ENCODE results near the gene ANG. TPM values are rescaled to one million over a fixed set of nuclear protein-coding genes. Genes with fewer than 3 reads are reported as not detected.
"Not testable (repeated sequence)": the region's sequence is repeated elsewhere in the genome, so short reads cannot be mapped to it uniquely, and the experiment has no call there.

The ANG gene
- total RNA-seq, 1 donor from 2014 or later = 0.68 TPM

GRCh38 chr14:20719777-20720176 is 31.2 kb downstream of the ANG start:
- Mint-ChIP-seq H3K4me1 (ENCODE audit: low read depth) (peaks cover 7% of the 10 kb centered on the region), H3K27me3 (ENCODE audit: low read depth) (peaks cover 13% of the 10 kb centered on the region), H3K36me3 (ENCODE audit: low read depth) (no peaks in the 10 kb centered on the region), H3K4me3 (ENCODE audit: low read depth) (no peak overlapping the region), H3K9me3 (no peaks in the 10 kb centered on the region), H3K27ac (no peak overlapping the region)
- no peak for DNase-seq (ENCODE audit: low spot score)
- intact Hi-C loops (cut with micrococcal nuclease) = no loop called here

- DNase-seq (ENCODE audit: low spot score) = no peak
- peaks cover 7% of the 10 kb centered on the region for H3K4me1 Mint-ChIP-seq (ENCODE audit: low read depth)
- intact Hi-C loops (cut with micrococcal nuclease) = no loop called here
- H3K27me3 Mint-ChIP-seq (ENCODE audit: low read depth) = peaks cover 17% of the 10 kb centered on the region
- H3K27ac Mint-ChIP-seq = no peak overlapping the region
- no peaks in the 10 kb centered on the region for H3K36me3 Mint-ChIP-seq (ENCODE audit: low read depth)
- H3K9me3 Mint-ChIP-seq = no peaks in the 10 kb centered on the region
- no peak overlapping the region for H3K4me3 Mint-ChIP-seq (ENCODE audit: low read depth)
These were observed 32.2 kb downstream of the ANG start for GRCh38 chr14:20720741-20721140.

- Mint-ChIP-seq H3K27ac (no peak overlapping the region), H3K4me1 (ENCODE audit: low read depth) (peaks cover 7% of the 10 kb centered on the region), H3K9me3 (no peaks in the 10 kb centered on the region), H3K27me3 (ENCODE audit: low read depth) (peaks cover 22% of the 10 kb centered on the region), H3K4me3 (ENCODE audit: low read depth) (no peak overlapping the region), H3K36me3 (ENCODE audit: low read depth) (no peaks in the 10 kb centered on the region)
- intact Hi-C loops (cut with micrococcal nuclease) = no loop called here
- DNase-seq (ENCODE audit: low spot score) = no peak
These were observed 33.5 kb downstream of the ANG start for GRCh38 chr14:20722016-20722415.

GRCh38 chr14:20723488-20723887 is 34.9 kb downstream of the ANG start:
- H3K9me3 Mint-ChIP-seq = no peaks in the 10 kb centered on the region
- H3K36me3 Mint-ChIP-seq (ENCODE audit: low read depth) = no peaks in the 10 kb centered on the region

GRCh38 chr14:20726121-20726520 is 37.6 kb downstream of the ANG start:
- DNase-seq (ENCODE audit: low spot score); H3K27ac Mint-ChIP-seq; intact Hi-C loops (cut with micrococcal nuclease); H3K4me3 Mint-ChIP-seq (ENCODE audit: low read depth); H3K36me3 Mint-ChIP-seq (ENCODE audit: low read depth); H3K4me1 Mint-ChIP-seq (ENCODE audit: low read depth); H3K9me3 Mint-ChIP-seq: not testable (repeated sequence)
- peaks cover 28% of the 10 kb centered on the region for H3K27me3 Mint-ChIP-seq (ENCODE audit: low read depth)

More at GRCh38 chr14:20723488-20723887, 34.9 kb downstream of the ANG start:
- Mint-ChIP-seq H3K27me3 (ENCODE audit: low read depth) (peaks cover 28% of the 10 kb centered on the region), H3K27ac (no peak overlapping the region), H3K4me3 (ENCODE audit: low read depth) (no peak overlapping the region), H3K4me1 (ENCODE audit: low read depth) (peaks cover 7% of the 10 kb centered on the region)
- DNase-seq (ENCODE audit: low spot score) = no peak
- intact Hi-C loops (cut with micrococcal nuclease) = no loop called here

GRCh38 chr14:20726531-20726930 is 38.0 kb downstream of the ANG start:
- Mint-ChIP-seq H3K27ac (no peak overlapping the region), H3K36me3 (ENCODE audit: low read depth) (no peaks in the 10 kb centered on the region), H3K4me1 (ENCODE audit: low read depth) (no peaks in the 10 kb centered on the region), H3K9me3 (no peaks in the 10 kb centered on the region), H3K4me3 (ENCODE audit: low read depth) (no peak overlapping the region), H3K27me3 (ENCODE audit: low read depth) (peaks cover 28% of the 10 kb centered on the region)
- DNase-seq (ENCODE audit: low spot score) = no peak
- intact Hi-C loops (cut with micrococcal nuclease) = no loop called here

GRCh38 chr14:20730891-20731290 is 42.3 kb downstream of the ANG start:
- H3K4me3 Mint-ChIP-seq (ENCODE audit: low read depth) = no peak overlapping the region
- no peak overlapping the region for H3K27ac Mint-ChIP-seq
- intact Hi-C loops (cut with micrococcal nuclease) = no loop called here
- H3K9me3 Mint-ChIP-seq = no peaks in the 10 kb centered on the region
- no peaks in the 10 kb centered on the region for H3K36me3 Mint-ChIP-seq (ENCODE audit: low read depth)
- H3K27me3 Mint-ChIP-seq (ENCODE audit: low read depth) = peaks cover 13% of the 10 kb centered on the region
- no peak for DNase-seq (ENCODE audit: low spot score)
- no peaks in the 10 kb centered on the region for H3K4me1 Mint-ChIP-seq (ENCODE audit: low read depth)

- no peak overlapping the region for H3K4me3 Mint-ChIP-seq (ENCODE audit: low read depth)
- no peaks in the 10 kb centered on the region for H3K4me1 Mint-ChIP-seq (ENCODE audit: low read depth)
- H3K27ac Mint-ChIP-seq = no peak overlapping the region
- no peaks in the 10 kb centered on the region for H3K36me3 Mint-ChIP-seq (ENCODE audit: low read depth)
- H3K9me3 Mint-ChIP-seq = no peaks in the 10 kb centered on the region
- peaks cover 6% of the 10 kb centered on the region for H3K27me3 Mint-ChIP-seq (ENCODE audit: low read depth)
- DNase-seq (ENCODE audit: low spot score) = no peak
- intact Hi-C loops (cut with micrococcal nuclease) = no loop called here
These were observed 43.9 kb downstream of the ANG start for GRCh38 chr14:20732477-20732876.

- no peaks in the 10 kb centered on the region for H3K4me1 Mint-ChIP-seq (ENCODE audit: low read depth)
- intact Hi-C loops (cut with micrococcal nuclease) = no loop called here
- no peaks in the 10 kb centered on the region for H3K36me3 Mint-ChIP-seq (ENCODE audit: low read depth)
- peaks cover 2% of the 10 kb centered on the region for H3K27me3 Mint-ChIP-seq (ENCODE audit: low read depth)
- no peak for DNase-seq (ENCODE audit: low spot score)
- H3K27ac Mint-ChIP-seq = no peak overlapping the region
- H3K9me3 Mint-ChIP-seq = no peaks in the 10 kb centered on the region
- no peak overlapping the region for H3K4me3 Mint-ChIP-seq (ENCODE audit: low read depth)
These were observed 44.5 kb downstream of the ANG start for GRCh38 chr14:20732979-20733635.

GRCh38 chr14:20733684-20734429 is 45.3 kb downstream of the ANG start:
- Mint-ChIP-seq H3K4me1 (ENCODE audit: low read depth) (no peaks in the 10 kb centered on the region), H3K27ac (no peak overlapping the region), H3K36me3 (ENCODE audit: low read depth) (no peaks in the 10 kb centered on the region), H3K9me3 (no peaks in the 10 kb centered on the region), H3K4me3 (ENCODE audit: low read depth) (no peak overlapping the region), H3K27me3 (ENCODE audit: low read depth) (peaks cover 2% of the 10 kb centered on the region)
- intact Hi-C loops (cut with micrococcal nuclease) = no loop called here
- DNase-seq (ENCODE audit: low spot score) = no peak

GRCh38 chr14:20734430-20734806 is 45.9 kb downstream of the ANG start:
- Mint-ChIP-seq H3K4me3 (ENCODE audit: low read depth) (no peak overlapping the region), H3K36me3 (ENCODE audit: low read depth) (no peaks in the 10 kb centered on the region), H3K4me1 (ENCODE audit: low read depth) (no peaks in the 10 kb centered on the region), H3K27ac (no peak overlapping the region), H3K9me3 (no peaks in the 10 kb centered on the region), H3K27me3 (ENCODE audit: low read depth) (peaks cover 2% of the 10 kb centered on the region)
- intact Hi-C loops (cut with micrococcal nuclease) = no loop called here
- no peak for DNase-seq (ENCODE audit: low spot score)

GRCh38 chr14:20738292-20738691 is 49.7 kb downstream of the ANG start:
- H3K27me3 Mint-ChIP-seq (ENCODE audit: low read depth); H3K4me1 Mint-ChIP-seq (ENCODE audit: low read depth); H3K36me3 Mint-ChIP-seq (ENCODE audit: low read depth); DNase-seq (ENCODE audit: low spot score); H3K9me3 Mint-ChIP-seq; intact Hi-C loops (cut with micrococcal nuclease); H3K4me3 Mint-ChIP-seq (ENCODE audit: low read depth); H3K27ac Mint-ChIP-seq: not testable (repeated sequence)

- H3K27ac Mint-ChIP-seq = no peak overlapping the region
- no peak overlapping the region for H3K4me3 Mint-ChIP-seq (ENCODE audit: low read depth)
- no peaks in the 10 kb centered on the region for H3K36me3 Mint-ChIP-seq (ENCODE audit: low read depth)
- DNase-seq (ENCODE audit: low spot score) = no peak
- intact Hi-C loops (cut with micrococcal nuclease) = no loop called here
- H3K27me3 Mint-ChIP-seq (ENCODE audit: low read depth) = peaks cover 6% of the 10 kb centered on the region
- no peaks in the 10 kb centered on the region for H3K4me1 Mint-ChIP-seq (ENCODE audit: low read depth)
- H3K9me3 Mint-ChIP-seq = no peaks in the 10 kb centered on the region
These were observed 53.6 kb downstream of the ANG start for GRCh38 chr14:20742132-20742531.
